ENCODE results near the gene VPS4A.
A peak's percentile ranks its signal among the peaks of the same experiment; 100 is the strongest.

Gene VPS4A

DNA sequence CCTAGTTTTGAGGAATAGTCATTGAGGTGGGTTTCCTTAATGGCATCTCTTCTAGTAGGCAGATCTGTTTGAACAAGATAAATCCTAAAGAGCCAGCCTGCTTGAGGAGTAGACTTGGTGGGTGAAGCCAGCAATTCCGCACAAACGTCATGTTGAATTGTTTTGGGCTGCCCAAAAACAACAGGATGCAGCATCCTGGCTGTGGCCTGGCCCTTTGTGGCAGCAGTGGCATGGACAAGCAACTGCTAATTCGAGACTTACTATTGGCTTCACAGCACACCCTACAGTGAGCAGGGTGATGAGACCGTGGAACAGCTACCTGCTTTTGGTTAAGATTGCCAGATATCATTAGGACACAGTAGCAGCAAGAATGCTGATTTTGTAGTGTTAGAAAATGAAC is 9.3 kb upstream of the VPS4A start:
- DNase-seq (ENCODE audit: low read depth, low spot score) = no peak
- no peak overlapping the region for H3K4me3 ChIP-seq (ENCODE audit: low read length)

DNA sequence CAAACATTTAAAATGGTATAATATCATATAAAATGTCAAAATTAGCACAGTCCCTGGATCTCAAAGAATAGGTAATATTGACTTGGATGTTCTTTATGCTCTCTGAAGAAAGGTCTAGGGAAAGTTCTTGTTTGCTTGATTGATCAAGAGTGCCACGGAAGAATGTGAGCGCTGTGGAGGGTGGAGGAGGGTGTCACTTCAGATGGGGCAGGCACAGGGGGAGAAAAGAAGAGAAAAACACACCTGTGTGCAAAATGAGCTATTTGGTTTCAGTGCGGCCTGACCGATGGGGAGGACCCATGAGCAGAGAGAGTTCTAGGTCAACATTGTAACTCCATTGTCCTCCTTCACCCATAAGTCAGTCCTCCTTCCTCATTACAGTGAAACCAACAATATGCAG is 8.8 kb upstream of the VPS4A start:
- DNase-seq (ENCODE audit: low read depth, low spot score) = no peak

DNA sequence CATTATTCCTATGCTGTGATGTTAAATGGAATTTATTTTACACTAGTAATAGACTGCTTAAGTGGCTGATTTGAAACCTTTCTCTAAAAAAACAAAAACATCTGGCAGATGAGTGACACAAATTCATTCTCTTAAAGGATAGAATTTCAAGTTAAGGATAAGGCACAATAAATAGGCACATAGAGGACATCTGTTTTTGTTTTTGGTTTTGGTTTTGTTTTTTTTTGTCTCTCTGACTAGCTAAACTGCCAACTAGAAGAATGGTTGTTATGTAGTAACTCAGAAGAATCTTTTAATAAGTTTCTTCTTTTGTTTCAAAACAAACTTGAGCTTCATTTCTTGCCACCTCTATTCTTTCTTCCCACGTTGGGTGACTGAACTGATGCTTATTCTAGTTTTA is 5.1 kb upstream of the VPS4A start:
- no peak overlapping the region for H3K4me3 ChIP-seq (ENCODE audit: low read length)
- DNase-seq (ENCODE audit: low read depth, low spot score) = no peak

More for the DNA sequence above, 8.8 kb upstream of the VPS4A start:
- H3K4me3 ChIP-seq (ENCODE audit: low read length) = no peak overlapping the region

DNA sequence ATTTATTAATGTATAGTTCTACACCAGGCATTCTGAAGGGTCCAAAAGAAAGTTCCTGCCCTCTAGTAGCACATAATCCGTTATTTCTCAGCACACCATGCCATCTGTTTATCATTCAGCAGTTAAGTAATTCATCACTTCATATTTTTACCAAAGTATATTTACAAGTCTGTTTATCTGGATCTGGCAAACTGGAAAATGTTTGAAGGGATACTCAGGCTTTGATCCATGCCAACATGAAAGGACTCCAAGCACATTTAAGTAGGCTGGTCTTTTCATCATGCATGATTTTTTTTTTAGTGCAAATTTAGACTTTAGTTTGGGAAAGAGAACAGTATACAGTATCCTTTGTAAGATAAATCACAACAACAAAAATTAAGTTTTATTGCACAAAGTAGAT is 4.1 kb upstream of the VPS4A start:
- no peak for DNase-seq (ENCODE audit: low read depth, low spot score)
- no peak overlapping the region for H3K4me3 ChIP-seq (ENCODE audit: low read length)

DNA sequence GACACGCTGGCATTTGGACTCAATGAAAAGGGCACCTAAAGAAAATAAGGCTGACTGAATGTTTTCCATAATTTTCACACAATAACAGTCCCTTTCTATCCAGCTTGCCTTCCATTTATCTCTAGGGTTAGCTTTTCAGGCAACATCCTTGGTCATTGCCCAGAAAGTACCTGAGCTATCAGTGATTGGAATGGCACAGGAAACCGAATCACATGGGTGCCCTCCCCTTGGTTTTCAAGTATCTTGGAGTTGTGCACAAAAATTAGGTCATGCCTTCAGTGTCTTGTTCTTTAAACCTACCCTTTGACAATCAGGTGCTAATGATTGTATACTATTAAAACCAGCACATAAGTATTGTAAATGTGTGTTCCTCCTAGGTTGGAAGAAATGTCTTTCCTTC is 3.3 kb upstream of the VPS4A start:
- no peak overlapping the region for H3K4me3 ChIP-seq (ENCODE audit: low read length)
- no peak for DNase-seq (ENCODE audit: low read depth, low spot score)

DNA sequence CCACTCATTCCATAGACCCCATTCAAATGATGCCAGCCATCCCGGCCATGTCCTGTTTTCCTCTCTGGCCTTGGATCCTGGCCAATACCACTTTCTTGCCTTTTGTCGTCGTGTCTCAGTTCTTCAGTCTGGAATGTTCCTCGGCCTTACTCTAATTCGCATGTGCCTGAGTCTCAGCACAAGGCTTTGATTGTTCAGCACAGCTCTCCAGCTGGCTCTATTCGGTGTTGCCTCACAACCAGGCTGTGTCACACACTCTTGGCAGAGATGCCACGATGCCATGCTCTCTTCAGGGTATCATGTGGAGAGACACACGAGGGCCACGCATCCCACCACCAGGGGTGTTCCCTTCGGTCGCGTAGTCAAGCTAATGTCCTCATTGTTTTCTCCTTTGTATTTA is 1.8 kb upstream of the VPS4A start:
- DNase-seq (ENCODE audit: low read depth, low spot score) = no peak
- no peak overlapping the region for H3K4me3 ChIP-seq (ENCODE audit: low read length)

DNA sequence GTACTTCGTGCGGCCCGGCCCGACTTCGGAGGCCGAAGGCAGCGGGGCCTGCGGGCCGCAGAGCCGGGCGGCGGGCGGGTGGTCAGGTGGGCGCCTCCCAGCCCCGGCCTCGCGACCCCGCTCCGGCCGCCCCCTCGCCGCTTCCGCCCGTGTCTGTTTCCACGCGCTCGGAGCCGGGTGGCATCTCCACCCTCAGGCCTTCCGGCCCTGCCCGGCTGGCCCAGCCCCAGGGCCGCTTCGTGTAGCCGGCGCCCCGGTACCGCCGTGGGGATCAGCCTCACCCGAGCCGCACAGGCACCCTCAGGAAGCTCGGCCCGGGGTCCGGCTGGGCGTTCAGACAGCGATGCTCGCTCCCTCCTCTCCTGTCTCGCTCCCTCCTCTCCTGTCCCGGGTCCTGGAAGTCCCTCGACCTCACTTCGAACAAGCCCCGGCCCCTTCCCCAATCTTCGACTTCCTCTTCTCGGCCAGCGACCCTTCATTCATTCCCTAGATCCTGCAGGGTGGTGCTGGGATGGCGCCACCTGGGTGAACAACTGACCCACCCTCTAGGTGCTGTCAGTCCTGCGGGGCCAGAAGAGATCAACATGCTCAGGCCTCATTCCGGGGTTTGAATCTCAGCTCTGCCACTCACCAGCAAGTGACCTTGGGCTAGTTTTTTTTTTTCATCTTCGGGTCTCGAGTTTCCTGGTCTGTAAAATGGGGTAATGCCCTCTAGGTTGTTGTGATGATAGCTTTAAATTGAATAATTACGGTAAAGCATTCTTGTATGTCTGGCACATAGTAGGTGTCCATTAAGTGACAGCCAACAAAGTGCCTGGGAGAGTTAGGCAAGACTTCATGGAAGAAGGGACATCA is 610 bp downstream of the VPS4A start:
- no peak for DNase-seq (ENCODE audit: low read depth, low spot score)
- peak overlapping the region; percentile 81 for H3K4me3 ChIP-seq (ENCODE audit: low read length)

DNA sequence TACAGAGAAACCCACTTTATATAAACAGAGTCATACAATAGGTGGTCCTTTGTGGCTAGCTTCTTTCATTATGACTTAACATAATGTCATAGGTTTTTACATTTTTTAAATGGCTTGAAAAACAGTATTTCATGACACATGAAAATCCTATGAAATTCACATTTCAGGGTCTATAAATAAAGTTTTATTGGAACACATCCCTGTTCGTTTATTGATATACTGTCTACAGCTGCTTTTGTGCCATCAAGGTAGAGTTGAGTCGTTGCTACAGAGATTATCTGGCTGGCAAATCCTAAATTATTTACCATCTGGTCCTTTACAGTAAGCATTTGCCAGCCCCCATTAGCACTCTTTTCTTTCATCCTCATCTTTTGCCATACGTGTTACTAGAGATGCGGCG is 2.3 kb downstream of the VPS4A start:
- no peak for DNase-seq (ENCODE audit: low read depth, low spot score)
- H3K4me3 ChIP-seq (ENCODE audit: low read length) = no peak overlapping the region

DNA sequence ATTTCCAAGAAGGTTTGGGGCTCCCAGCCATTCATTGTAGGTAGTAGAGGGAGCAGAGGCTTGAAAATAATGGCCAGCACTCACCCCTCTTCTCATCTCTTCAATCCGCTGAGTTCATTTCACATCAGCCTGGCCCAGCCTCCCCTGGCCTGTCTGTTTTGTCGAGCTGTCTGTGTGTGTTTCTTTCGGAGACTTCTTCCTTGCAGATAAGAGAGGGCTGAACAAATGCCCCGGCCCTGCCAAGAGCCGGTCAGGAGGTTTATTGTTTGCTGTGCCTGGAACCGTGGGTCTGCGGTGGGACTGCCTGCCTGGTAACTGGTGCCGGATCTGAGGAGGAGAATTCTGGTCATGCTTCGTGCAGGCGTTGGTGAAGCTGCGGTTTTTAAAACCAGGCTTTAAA is 3.4 kb downstream of the VPS4A start:
- H3K4me3 ChIP-seq (ENCODE audit: low read length) = no peak overlapping the region
- no peak for DNase-seq (ENCODE audit: low read depth, low spot score)

DNA sequence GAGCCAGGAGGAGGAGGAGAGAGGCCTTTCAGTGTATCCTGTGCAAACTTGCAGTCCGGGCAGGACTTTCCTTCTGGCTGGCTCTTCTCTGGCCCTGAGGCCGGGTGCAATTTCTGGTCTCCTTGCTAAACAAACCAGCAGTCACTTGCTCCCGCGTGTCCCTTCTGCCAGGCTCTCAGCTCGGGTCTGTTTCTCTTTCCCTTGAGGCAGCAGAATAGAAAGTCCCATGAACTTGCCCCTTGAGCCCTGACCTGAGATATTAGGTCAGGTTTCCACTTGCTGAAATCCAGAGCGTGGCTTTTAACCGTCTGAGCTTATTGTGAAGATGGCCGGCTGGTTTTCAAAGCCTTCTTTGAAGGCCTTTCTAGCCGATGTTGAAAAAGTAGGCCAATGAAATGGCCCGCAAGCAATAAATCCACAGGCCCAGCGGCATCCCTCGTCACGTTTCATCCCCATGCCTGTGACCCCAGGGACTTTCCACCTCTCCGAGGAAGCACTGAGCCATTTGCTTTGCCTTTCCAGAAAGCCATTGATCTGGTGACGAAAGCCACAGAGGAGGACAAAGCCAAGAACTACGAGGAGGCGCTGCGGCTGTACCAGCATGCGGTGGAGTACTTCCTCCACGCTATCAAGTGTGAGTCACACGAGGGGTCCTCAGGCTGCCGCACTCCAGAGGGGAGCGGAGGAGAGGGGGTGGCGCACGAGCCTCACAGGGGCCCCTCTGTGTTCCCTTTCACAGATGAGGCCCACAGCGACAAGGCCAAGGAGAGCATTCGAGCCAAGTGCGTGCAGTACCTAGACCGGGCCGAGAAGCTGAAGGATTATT is 4.5 kb downstream of the VPS4A start:
- no peak for DNase-seq (ENCODE audit: low read depth, low spot score)
- no peak overlapping the region for H3K4me3 ChIP-seq (ENCODE audit: low read length)

DNA sequence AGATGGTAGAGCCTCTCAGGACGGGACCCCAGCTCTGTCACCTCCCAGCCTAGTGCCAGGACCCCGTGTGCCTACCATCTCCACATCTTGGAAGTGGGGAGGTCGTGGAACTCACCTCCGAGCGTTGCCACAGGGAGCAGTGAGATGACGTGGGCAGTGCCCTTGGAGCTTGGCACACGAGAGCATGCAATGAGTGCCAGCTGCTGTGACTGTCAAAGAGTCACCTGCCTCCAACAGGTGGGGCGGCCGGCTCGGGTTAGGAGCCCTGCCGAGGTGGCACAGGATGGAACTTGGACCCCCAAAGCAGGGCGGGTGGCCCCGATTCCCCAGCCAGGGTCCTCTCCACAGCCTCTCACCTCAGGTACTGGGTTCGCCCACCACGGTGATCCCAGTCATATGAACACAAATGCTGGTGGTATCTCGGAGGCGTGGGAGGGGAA is 5.5 kb downstream of the VPS4A start:
- DNase-seq (ENCODE audit: low read depth, low spot score) = no peak

DNA sequence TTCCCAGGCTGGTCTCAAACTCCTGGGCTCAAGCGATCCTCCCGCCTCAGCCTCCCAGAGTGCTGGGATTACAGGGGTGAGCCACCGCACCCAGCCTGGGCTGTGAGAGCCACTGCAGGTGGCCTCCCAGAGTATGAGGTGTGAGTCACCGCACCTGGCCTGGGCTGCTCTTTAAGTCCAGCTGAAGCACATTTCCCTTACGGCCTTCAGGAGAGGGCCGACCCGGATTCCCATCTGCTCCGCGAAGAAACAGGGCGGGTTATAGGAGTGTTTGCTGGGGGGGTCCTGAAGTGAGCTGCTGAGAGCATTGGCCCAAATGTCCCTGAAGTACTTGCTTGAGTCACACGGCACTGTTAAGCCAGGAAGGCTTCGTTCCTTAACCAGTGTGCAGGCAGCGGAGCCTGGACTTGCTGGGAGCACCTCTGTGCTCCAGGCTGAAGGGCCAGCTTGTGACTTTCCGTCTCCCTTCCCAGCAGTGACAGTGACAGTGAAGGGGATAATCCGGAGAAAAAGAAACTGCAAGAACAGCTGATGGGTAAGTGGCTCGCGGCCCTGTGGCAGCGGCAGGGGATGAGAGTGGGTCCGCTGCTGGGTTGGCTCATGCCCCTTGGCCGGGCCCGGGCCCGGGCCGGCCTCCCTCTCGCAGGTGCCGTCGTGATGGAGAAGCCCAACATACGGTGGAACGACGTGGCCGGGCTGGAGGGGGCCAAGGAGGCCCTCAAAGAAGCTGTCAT is 7.2 kb downstream of the VPS4A start:
- H3K4me3 ChIP-seq (ENCODE audit: low read length) = no peak overlapping the region
- DNase-seq (ENCODE audit: low read depth, low spot score) = no peak

More for the DNA sequence above, 5.5 kb downstream of the VPS4A start:
- no peak overlapping the region for H3K4me3 ChIP-seq (ENCODE audit: low read length)

DNA sequence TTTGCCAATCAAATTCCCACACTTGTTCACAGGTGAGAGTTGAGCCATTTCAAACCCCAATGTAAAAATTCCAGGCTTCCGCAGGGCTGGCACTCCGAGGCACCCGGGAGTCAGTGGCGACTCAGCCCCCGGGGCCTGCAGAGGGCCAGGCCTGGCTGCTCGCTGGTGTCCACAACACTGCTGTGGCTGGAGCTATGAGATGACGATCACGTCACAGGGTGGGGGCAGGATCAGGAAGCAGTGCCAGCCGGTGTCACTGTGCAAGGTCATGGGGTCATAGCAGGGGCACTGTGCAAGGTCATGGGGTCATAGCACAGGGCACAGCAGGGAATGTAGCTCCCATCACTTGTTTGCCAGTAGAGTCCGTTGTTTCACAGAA is 7.8 kb downstream of the VPS4A start:
- no peak overlapping the region for H3K4me3 ChIP-seq (ENCODE audit: low read length)
- DNase-seq (ENCODE audit: low read depth, low spot score) = no peak

DNA sequence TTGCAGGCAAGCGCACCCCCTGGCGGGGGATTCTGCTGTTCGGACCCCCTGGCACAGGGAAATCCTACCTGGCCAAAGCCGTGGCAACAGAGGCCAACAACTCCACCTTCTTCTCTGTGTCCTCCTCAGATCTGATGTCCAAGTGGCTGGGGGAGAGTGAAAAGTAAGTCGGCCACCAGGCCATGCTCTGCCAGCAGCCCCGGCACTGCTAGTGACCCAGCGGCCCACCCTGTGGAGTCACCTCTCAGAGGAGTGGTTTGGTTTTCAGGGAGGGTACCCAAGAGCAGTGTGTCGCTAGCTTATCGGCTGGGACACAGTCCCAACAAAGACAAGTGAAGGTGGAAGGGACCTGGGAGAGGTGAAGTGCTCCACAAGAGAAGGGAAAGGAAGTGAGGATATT is 8.2 kb downstream of the VPS4A start:
- no peak for DNase-seq (ENCODE audit: low read depth, low spot score)
- H3K4me3 ChIP-seq (ENCODE audit: low read length) = no peak overlapping the region

DNA sequence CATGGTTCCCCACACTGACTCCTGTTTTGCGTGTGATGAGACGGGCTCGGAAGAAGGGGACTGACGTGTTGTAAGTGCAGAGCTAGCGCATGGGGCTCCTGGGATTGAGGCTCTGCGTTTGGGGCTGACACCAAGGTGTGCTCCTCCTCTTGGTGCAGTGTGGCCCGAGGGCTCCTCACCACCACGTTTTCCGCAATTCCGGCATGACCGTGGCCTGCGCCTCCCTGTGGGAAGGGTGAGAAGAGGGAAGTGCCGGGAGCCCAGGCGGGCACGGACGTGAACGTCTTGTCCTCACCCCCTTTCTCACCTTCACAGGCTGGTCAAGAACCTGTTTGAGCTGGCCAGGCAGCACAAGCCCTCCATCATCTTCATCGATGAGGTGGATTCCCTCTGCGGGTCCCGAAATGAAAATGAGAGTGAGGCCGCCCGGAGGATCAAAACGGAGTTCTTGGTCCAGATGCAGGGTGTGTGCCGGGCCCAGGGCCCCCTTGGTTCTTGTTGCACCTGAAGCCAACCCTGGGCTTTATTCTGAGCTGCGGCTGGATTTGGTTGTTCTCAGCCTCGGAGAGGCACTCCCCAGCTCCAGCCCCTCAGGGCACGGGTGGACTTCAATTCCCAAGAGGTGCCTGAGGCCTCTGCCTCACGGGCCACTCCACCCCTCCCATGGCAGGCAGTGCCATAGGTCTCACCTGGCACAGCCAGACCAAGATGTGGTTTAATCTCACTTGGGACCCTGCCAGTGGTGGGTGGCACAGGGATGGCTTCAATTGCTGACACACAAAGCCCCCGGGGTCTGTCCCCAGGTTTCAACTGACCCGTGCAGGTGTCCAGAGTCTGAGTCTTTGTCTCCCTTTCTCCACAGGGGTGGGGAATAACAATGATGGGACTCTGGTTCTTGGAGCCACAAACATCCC is 8.9 kb downstream of the VPS4A start:
- DNase-seq (ENCODE audit: low read depth, low spot score) = no peak
- H3K4me3 ChIP-seq (ENCODE audit: low read length) = no peak overlapping the region

DNA sequence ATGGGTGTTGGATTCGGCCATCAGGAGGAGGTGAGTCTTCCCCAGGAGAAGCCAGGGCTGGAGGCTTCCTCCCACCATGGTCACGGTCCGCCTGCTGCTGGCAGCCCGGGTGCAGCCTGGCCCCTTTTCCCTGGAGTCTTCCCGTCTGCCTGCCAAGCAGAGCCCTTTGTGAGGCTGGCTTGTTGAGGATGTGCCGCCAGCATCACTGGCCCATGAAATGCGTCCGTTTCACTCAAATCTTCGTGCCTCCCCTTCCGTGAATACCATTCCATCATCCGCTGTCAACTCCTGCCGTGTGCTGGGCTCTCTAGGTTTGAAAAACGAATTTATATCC is 9.6 kb downstream of the VPS4A start:
- no peak overlapping the region for H3K4me3 ChIP-seq (ENCODE audit: low read length)
- no peak for DNase-seq (ENCODE audit: low read depth, low spot score)

DNA sequence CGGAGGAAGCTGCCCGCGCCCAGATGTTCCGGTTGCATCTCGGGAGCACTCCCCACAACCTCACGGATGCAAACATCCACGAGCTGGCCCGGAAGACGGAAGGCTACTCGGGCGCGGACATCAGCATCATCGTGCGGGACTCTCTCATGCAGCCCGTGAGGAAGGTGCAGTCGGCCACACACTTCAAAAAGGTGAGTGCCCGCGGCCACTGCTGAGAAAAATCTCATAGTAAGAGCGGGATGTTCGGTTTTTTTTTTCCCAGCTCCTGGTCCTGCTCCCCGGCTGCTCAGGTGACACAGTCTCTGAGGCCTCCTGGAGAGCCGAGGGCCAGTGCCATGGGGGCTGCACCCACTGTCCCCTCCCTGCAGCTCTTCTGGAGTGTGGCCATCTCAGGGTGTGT is 9.9 kb downstream of the VPS4A start:
- no peak overlapping the region for H3K4me3 ChIP-seq (ENCODE audit: low read length)
- no peak for DNase-seq (ENCODE audit: low read depth, low spot score)

DNA sequence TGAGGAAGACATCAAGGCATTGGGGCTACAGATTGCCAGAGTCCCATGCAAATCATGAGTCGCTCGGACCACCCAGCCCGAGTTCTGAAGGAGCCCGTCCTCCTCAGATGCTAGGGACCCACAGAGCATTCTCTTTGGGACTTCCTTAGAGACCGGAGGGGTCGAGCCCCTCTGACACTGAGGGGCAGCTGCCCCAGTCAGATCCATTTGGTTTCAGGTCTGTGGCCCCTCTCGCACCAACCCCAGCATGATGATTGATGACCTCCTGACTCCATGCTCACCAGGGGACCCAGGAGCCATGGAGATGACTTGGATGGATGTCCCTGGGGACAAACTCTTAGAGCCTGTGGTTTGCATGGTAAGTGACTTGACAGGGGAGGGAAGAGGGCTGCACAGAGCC is 11.2 kb downstream of the VPS4A start:
- H3K4me3 ChIP-seq (ENCODE audit: low read length) = no peak overlapping the region
- DNase-seq (ENCODE audit: low read depth, low spot score) = no peak

DNA sequence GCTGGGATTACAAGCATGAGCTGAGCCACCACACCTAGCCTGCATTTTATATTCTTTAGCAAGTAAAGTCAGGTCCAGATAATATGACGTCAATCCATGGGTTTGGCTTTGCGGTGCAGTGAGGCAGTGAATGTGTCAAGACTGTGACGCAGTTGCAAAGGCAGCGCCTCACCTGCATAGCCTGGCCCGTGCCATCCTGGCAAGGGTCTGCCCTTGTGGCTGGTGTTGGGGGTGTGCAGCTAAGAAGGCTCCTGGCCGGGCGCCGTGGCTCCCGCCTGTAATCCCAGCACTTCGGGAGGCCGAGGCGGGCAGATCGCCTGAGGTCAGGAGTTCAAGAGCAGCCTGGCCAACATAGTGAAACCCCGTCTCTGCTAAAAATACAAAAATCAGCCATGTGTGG is 12.3 kb downstream of the VPS4A start:
- DNase-seq (ENCODE audit: low read depth, low spot score) = no peak
- no peak overlapping the region for H3K4me3 ChIP-seq (ENCODE audit: low read length)

Data from Jurkat, Clone E6-1 (cell line).